GM21786 (cell line): ENCODE results near the gene PAX3.

Experiments used
- ATAC-seq: cut with Tn5 transposase; IDR thresholded peaks from one replicate; pipeline ENCODE4 v1.9.1; 2021; ENCODE audit not compliant: unreplicated experiment

PAX3 gene

DNA sequence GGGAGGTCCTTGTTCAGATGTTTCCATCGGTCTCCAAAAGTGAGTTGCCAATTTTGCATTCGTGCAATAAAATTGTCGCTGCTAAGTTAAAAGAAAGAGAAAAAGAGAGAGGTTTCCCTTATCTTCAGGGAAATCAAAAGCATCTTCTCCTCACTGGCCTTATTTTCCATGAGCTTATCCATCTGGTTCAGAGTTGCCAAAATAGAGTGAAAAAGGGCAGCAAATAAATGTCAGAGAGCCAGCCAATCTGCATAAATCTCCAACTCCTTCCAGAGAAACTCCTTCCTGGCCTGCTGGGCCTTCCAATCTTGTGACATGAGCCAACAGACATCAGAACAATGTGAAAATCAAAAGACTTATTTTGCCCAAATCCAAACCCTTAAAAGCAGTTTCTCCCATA is 28.4 kb downstream of the PAX3 start:
- ATAC-seq, result no peak

DNA sequence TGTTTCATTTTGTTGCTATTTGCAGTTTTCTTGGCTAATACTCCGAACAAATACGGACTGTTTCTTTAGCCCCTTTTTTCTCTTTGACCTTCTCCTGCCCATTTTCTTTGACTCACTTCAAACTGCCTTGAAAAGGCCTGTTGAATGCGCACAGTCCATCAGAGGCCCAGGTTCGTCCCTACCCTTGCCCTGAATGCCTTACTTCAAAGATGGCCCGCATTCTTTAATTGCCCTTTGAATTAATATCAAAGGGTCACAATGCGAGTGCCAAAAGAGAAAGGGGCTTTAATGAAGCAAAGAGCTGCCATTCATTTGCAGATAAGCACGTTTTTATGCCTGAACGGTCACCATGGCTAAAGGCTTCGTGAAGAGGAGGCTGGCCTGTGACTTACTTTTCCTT is 29.7 kb downstream of the PAX3 start:
- ATAC-seq, result no peak

DNA sequence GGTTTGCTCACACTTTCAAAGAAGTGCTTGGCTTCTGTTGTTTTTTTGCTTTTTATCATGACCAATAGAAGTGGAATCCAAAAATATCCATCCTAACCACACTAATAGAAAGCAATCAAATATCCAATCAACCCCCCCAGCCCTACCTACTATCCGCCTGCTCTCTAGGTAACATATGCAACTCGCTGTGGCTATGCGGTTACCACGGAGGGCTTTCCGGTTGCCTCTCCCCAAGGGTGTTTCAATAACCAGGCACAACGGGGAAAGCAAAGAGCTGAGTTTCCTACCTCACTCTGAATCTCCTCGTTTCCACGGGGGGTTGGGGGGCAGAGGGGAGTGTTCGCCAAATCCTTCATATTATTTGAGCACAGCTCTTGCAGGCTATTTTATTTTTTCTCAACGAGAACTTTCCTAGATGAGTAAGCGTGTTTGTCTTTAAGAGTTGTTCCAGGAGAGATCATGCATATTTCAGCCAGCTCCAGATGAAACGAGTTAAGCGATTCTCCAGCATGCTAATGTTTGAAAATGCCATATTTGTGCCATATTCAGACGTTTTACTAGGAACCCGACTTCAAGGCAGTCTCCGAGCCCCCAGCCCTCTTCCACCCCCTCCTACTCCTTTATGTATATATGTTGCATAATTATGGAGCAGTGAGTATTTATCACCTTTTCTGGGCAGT is 30.3 kb downstream of the PAX3 start:
- no peak for ATAC-seq

DNA sequence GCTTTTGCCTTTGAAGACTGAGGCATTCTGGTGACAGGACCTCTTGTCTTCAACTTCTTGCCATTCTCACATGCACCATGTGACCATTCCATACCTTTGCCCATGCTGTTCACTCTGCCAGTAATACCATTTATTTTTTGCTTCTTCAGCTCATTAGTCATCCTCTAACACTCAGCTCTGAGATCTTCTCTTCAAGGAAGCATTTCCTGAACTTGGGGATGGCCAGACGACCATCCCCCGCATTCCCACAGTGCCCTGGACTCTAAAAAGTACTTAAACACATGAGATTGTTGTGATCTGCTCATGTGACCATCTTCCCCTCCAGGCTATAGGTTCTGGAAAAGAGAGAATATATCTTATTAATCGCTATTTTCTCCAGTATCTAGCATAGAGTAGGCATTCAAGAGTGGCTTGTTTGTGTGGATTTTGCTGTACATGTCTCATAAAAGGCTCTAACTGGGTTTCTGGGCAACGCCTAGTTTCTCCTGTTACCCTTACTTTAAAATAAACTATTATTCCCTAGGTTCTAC is 33.9 kb downstream of the PAX3 start:
- ATAC-seq, result no peak

DNA sequence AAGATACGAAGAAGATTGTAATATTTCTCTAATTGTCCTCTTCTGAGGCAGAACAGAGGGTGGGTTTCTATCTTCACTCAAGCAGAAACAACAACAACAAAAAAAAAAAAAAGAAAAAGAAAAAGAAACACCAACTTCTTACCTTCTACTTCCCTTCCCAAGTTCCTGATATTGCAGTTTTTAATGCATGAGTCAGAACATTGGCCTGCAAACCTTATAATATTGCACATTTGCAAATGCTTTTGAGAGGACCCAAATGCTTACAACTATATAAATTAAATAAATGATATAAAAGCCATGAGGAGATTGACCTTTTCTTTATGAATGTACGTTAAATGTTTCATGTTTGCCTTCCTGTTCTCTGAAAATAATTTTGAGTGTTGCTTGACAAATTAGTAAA is 37.3 kb downstream of the PAX3 start:
- no peak for ATAC-seq

DNA sequence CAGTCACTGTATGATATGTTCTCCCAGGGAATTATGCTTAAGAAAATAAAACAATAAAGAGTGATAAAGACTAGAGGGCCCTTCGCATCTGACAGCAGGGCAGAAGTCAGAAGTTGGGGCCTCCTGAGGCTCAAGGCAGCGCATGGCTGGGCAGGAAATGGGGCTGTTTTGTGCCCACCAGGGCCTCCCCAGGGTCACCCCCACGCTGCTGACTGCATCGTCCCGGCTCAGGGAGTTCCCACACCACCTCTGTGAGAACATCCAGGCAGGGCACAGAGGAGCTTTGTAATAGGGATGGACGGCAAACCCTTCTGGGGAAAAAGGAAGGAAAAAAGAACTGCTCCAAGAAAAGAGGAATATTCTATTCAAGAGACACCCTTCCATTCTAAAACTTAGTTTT is 41.2 kb downstream of the PAX3 start:
- no peak for ATAC-seq

DNA sequence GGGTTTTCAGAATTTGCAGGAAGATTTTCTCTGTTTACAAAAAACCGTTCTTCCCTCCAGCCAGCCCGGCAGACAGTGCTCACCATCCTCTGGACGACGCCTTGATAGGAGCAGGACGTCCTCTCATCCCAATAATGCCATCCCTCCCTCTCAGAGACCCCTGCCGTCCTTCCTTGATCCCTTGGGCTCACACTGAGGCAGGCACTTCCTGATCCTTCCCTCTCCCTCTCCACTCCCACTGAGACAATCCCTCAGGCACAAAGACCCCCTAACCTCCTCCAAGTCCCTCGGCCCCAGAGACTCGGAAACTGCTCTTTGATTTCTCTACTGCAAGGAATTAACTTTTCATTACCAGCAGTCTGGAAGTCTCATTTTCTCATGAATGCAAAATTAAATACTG is 42.5 kb downstream of the PAX3 start:
- ATAC-seq, result no peak

DNA sequence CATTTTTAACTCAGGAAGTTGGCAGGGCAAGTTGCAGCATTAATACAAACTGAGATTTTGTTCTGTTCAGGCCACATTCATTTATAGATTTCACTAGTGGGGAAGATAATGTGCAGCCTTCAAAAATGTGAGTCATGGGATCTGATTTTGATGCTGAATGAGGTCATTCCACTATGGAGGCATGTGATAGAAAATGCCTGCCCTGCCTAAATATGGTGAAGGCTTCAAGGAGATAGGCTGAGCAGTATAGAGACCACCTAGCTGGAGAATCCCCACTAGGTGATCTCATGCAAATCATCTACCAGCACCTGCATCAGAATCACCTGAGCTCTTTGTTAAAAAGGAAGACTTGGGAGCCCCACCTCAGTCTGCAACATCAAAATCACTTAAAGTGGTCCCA is 43.7 kb downstream of the PAX3 start:
- no peak for ATAC-seq

DNA sequence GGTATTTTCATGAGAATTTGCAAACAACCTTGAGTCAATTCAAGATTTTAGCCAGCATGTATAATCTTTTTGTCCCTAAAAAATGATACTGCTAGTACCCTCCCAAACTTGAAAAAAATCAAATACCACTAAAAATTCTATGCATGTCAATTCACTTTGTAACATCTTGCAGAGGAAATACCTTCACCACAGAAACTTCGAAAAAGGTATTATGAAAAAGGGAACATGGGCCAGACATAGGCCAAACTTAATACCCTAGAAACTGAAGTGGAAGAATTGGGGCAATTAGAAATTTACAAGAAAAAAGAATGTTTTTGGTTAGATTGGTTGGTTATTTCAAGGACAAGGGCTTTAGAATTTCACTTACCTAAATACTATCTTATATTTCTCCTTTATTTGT is 48.5 kb downstream of the PAX3 start:
- ATAC-seq, result no peak

DNA sequence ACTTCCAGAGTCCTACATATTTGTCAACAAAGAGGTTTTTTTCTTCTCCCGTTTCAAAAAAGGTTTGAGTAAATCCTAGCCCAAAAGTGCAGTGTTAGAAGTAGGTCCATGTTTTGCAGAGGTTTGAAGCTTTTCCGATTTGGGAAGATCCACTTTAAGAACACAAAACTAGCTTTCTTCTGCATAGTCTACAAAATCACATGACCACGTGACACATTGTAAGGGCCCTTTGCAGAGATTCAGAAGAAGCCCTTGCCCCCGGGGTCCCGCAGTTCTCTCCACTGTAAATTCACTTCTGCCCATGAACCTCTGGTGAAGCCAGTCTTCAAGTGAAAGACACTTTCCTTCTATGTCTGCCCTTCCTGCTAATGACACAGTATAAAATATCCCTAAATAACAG is 49.4 kb downstream of the PAX3 start:
- ATAC-seq, result no peak

DNA sequence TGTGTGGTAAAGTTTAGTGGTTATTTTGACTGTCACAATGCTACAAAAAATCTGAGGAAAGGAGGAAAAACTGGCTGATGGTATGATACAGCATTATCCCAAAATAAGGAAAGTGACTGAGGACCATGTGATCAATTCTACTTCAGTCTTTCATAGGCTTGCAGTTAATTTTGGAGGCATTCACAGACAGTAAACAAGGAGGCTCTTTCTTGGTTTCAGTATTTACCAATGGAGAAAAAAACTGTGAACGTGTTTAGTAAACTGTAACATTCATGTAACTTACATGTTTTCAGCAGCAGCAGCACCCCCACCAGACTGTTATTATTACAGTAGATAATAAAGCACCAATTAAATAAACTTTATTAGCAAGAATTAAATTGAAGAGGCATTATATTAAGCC is 50.0 kb downstream of the PAX3 start:
- no peak for ATAC-seq

DNA sequence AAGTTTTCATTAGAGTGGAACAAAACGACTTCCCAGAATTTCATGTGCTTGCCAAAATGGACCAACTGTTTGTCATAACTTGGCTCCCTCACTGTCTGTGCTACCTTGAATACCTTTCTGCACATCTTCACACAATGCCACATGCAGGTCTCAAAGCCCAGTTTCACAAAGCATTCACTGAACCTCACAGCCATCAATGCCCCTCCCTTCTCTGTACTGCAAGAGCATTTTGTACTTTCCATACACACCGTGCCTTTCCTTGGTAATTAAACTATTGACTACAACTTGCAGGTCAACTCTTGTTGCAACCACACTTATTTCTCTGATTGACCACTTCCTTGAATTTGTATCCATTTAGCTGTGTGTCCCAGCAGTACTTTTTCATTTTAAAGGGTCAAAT is 50.5 kb downstream of the PAX3 start:
- no peak for ATAC-seq

DNA sequence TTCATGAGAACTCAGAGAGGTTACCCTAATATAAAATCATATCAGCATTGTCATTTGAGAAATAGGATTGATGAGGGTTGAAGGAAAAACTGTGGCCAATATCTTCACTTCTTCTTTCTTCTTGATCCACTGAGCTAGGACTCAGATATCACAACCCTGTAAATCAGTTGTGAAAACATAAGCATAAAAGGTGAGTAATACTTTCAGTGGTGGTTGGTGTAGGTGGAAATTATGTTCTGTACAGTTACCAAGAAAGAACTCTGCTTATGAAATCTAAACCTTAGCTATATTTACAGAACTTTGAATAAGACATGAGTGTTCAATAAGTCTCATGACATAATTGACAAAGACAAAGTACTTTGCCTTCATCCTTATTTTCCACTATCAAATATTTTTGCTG is 56.3 kb downstream of the PAX3 start:
- ATAC-seq, result peak; percentile 77

DNA sequence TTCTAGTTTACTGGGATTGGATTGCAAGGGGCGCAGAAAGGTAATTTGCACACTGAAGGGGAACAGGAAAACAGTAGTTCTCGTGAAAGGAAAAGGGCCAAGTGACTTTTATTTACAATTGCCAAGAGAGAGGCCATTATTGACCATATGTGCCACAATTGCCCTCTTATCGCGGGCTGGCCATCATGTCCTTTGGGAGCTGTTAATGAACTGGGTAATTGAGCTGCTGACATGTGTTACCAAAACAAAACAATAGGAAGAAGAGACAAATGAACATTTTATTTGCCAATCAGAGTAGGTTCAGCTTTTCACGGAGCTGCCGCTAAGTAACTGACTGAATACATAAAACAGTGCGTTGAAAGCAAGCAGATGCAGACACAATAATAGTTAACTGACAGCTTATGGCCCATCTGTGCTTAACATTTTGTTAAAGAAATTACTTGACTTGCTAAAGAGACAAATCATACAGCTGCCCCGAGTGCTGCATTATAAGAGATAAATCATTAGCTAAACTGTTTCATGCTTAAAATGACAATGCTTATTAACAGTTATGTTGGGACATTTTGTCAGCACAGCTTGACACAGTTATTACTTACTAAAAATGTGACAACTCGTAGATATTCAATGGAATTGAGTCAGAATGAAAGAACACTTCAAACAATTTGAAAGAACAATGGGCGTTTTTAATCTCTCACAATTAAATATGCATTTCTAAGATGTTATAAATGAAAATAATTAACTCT is 57.5 kb downstream of the PAX3 start:
- no peak for ATAC-seq

DNA sequence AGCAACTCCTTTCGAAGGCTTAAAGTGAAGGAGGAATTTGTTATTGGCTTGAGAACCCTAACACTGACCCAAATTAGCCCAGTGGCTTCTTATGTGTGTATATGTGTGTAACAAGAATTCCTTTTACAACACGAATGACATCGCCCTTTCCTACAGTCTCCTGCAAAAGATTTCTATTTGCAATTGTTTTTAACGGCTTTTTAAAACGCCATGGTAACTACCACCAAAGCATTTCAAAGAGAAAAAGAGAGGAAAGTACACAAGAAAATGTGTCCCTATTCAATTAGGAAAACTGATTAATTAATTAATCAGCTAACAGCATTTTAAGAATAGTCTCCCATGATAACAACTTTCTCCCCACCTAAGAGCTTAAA is 58.1 kb downstream of the PAX3 start:
- no peak for ATAC-seq

DNA sequence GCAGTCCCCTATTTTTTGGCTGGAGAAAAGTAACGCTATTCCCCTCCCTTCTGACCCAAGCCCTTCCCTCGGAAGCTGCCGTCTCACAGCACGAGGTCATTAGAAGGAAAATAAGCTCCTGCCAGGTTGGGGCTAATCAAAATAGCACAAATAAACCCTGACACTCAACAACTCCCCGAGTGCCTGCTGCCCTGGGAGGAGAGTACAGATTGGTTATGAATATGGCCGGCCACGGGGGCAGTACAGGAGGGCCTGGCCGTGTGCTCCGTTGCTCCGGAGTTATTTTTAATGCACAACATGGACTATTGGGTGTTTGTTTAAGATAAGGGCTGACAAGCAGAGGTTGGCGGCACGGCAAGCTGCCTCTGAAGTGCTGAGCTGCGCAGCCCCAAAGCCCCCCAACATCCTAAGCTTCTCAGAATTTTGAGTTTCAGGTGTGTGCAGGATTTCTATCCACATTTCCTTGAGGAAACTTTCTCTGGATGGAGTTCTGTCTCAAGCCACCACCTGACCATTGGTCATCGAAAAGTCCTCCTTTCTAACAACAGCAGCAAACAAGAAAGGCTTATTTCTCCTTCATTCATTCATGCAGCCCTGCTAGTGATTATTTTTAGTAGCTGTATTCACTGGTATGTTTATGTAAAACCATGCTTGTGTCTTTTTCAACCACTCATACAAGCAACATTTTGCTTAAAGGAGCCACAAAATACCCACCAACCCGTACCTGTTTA is 58.7 kb downstream of the PAX3 start:
- no peak for ATAC-seq

DNA sequence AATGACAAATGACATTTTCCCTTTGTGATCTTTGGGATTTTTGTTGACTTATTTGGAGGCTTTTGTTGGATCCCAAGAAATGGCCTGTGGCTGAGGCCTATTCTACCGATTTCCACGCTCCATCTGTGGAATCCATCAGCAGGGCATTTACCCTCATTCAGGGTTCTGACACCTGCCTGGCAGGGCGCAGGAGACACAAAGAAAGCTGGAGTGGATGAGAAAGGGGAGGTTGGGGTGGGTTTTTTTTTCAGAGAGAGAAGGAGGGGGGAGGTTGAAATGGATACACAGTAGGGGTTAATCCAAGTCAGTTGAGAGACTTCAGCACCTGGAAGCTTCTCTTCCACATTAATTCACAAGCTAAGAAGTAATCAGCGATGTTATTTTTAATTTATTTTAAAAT is 59.7 kb downstream of the PAX3 start:
- no peak for ATAC-seq

DNA sequence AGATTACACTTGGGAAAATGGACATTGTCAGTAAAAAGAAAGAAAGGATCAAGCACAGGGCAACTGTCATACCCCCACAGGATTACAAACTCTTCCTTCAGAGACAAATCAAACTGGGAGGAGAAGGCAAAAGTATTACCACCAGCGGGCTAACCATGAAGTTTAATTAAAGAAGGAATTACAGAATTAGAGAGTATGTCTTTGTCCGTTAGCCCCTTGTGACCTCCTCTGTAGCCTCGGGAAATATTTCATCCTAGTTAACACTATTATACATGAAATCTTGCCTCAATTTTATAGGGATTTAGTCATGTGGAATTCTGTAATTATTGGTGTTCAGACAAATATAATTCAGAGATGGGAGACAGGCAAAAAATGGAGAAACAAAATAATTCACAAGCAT is 60.7 kb downstream of the PAX3 start:
- ATAC-seq, result no peak

DNA sequence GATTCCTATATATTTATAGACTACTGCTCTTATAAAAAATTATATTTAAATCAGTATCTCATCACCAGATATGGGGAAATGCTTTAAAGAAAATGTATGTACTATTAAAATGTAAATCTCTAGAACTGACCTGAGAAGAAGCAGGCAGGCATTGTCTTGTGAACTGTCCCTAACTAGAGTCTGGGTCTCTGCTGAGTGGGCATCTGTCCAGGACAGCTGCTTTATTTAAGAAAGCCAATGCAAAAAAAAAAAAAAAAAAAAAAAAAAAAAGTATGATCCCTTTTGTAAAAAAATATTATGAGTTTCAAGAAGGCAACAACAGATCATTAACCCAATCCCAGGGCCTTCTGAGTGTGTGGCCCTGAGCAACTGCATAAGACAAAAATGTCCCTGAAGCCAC is 66.0 kb downstream of the PAX3 start:
- ATAC-seq, result no peak

DNA sequence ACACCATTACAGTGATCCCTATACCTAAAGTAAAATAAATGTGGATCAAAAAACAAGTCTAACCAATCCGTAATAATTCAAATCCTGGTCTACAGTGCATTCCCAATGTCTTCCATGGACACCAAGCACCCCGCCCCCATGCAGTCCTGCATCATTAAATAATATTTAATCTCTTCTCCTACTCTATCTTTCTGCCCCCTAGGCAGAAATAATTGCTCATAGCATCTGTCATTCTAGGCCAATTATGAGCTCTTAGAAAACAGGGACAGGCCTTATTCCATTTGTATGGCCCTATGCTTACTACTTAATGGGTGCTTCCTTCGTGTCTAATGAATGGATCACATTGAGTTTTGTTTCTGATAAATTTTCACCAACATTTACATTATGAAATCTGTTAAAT is 66.4 kb downstream of the PAX3 start:
- ATAC-seq, result no peak

DNA sequence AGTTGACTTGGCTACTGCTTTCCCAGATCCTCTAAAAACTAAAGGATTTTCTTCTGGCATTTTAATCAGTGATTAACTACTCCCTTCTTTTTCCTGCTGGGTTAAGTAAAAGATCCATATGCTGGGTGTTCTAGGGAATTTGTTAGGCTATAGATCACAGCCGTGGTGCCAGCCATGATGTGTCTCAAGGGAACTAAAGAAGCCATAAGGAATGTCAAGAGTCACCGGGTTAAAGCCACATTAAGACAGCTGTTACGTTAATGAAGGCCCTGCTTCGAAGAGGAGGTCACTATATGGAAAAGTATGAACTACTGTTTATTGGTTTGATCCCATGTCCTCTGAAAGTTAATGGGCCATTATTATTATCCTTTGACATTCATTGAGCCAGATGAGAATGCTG is 70.7 kb downstream of the PAX3 start:
- ATAC-seq, result no peak

DNA sequence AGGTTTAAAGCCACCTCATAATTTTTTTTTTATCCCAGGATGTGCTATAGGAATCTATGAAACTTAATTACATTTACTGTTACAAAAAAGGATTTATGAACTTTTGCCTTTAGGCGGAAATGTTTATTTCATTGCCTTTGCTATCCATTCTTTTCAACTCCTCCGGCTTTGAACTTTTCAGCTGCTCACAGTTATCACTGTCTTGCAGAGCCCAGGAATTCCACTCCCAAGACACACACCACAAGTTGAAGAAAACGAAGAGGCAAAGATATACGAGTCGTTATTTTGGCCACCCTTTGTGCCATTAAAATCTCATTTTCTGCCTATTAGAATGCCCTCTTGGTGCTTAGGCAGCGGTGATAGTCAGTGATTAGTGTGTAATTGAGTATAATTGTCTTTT is 80.0 kb downstream of the PAX3 start:
- no peak for ATAC-seq
